Ascending aorta (tissue), 2 donors: ENCODE measurements around the gene DCHS1. TPM values are rescaled to one million over a fixed set of nuclear protein-coding genes. Genes with fewer than 3 reads are reported as not detected.

Experiments
- DNase-seq, 2 donors: peaks; one replicate each; pipeline ENCODE4 v3.0.0-alpha.2; 2019; ENCODE audit warnings: low spot score in 2 of 2
- H3K27ac ChIP-seq, 2 donors: fragments of 200-600 bp; sonication (generic); one replicate each; pipeline ENCODE4 v1.5.1; 2016 to 2017; ENCODE audit warnings: mild to moderate bottlenecking in 1 of 2
- H3K27me3 ChIP-seq: fragments of 200-600 bp; sonication (generic); one replicate; pipeline ENCODE4 v1.5.1; 2017
- H3K36me3 ChIP-seq, 2 donors: fragments of 200-600 bp; sonication (generic); one replicate each; pipeline ENCODE4 v1.5.1; 2016
- H3K4me1 ChIP-seq, 2 donors: fragments of 200-600 bp; sonication (generic); one replicate each; pipeline ENCODE4 v1.5.1; 2016 to 2017; ENCODE audit warnings: mild to moderate bottlenecking in 1 of 2
- H3K4me3 ChIP-seq, 2 donors: fragments of 200-600 bp; sonication (generic); one replicate each; pipeline ENCODE4 v1.5.1; 2016 to 2017; ENCODE audit warnings: mild to moderate bottlenecking in 1 of 2
- H3K9me3 ChIP-seq, 2 donors: fragments of 200-600 bp; sonication (generic); one replicate each; pipeline ENCODE4 v1.5.1; 2016
- CTCF ChIP-seq, 3 experiments: fragments of 200-600 bp in 2 of 3; fragments of 450-650 bp in 1 of 3; sonication (generic) in 2 of 3; IDR thresholded peaks; one replicate each; pipeline ENCODE4 v1.5.1; 2016 to 2019; ENCODE audit warnings: antibody characterized with exemption in 3 of 3, mild to moderate bottlenecking in 1 of 3, moderate library complexity in 1 of 3
- intact Hi-C: fragments of 100-400 bp; cut with DNase I; formaldehyde crosslinking; loops from one replicate; pipeline ENCODE4 v1.15.1; 2023
- total RNA-seq: library from RNA; depleted of rRNA; stranded (reverse); fragments of >200 nt; gene quantifications from one replicate; pipeline ENCODE4 v1.1.0, GENCODE V29; 2016

The DCHS1 gene
- total RNA-seq, 1 donor from 2014 or later = 58.0 TPM

GRCh38 chr11:6623391-6624363 is 31.9 kb downstream of the DCHS1 start:
- no peak for DNase-seq
- intact Hi-C loops = no loop called here
- H3K27ac ChIP-seq = no peak overlapping the region

DNA sequence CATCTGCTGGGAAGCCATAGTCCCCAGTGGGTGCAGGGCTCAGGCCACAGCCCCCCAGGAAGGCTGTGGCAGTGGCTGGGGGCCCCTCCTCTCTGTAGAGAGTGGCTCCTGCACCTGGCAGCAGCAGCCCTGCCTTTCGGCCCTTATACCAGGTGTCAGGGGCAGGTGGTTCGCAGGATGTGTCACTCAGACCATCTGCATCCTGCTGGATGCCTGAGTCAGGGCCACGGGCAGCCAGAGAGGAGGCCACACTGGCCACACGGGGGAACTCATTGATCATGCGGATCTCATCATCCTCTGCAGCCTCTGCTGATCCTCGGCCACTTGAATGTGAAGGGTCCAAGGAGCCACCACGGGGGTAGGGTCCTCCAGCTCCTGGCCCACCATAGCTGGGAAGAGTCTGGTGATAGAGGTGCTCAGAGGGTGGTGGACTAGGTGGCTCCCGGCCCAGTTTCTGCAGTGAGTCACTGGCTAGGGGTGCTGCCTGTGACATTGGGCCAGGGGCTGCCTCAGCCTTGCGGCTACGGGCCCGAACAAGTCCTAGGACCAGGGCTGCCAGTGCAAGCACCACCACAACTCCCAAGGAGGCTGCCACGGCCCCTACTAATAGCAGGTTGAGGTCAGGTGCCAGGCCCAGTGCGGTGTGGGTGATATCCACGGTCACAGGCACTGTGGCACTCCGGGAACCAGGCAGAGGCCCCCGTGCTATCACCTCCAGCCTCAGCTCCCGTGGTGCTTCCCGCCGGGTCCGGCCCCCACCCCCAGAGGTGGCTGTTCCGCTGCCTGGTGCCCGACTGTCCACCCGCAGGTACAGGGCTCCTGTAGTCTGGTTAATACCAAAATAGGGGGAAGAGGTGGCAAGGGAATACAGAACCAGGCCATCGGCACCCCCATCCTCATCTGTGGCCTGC is 33.1 kb downstream of the DCHS1 start:
- H3K4me1 ChIP-seq = peaks cover 3 to 14% of the 10 kb centered on the region in 2 donors
- H3K9me3 ChIP-seq = no peaks in the 10 kb centered on the region
- no peak overlapping the region for H3K4me3 ChIP-seq
- intact Hi-C loops = no loop called here
- H3K27ac ChIP-seq = no peak overlapping the region
- peaks cover 35 to 47% of the 10 kb centered on the region in 2 donors for H3K36me3 ChIP-seq
- no peak for TF ChIP-seq CTCF (IDR thresholded peaks at IDR 0.05)
- DNase-seq = no peak
- no peaks in the 10 kb centered on the region for H3K27me3 ChIP-seq

More at GRCh38 chr11:6623391-6624363, 31.9 kb downstream of the DCHS1 start:
- H3K9me3 ChIP-seq = no peaks in the 10 kb centered on the region
- H3K27me3 ChIP-seq = no peaks in the 10 kb centered on the region
- no peak overlapping the region for H3K4me3 ChIP-seq
- peaks cover 0 to 5% of the 10 kb centered on the region in 2 donors for H3K4me1 ChIP-seq
- TF ChIP-seq CTCF (IDR thresholded peaks at IDR 0.05) = no peak
- peaks cover 43 to 51% of the 10 kb centered on the region in 2 donors for H3K36me3 ChIP-seq

DNA sequence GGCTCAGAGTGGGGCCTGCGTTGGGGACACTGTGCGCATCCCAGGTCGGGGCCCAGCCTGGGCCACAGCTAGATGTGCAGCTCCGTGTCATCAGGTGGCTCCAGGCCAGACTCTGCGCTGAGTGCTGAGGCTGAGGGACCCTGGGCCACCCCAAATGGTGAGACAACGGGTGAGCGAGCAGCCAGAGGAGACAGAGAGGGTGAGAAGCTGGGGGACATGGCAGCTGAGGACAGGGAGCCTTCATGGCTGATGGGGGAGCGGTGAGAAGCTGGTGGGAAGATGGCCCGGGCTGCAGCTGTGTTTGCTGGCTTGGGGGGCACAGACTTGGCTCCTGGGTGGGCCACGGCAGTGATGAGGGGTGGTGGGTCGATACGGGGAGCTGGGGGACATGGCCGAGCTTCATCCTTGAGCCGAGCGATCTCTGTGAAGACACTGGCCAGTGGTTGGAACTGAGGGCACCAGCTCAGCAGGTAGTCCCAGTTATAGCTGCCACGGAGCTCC is 33.8 kb downstream of the DCHS1 start:
- Histone ChIP-seq H3K4me3 (no peak overlapping the region), H3K4me1 (peaks cover 3 to 17% of the 10 kb centered on the region in 2 donors), H3K36me3 (peaks cover 28 to 39% of the 10 kb centered on the region in 2 donors), H3K9me3 (no peaks in the 10 kb centered on the region), H3K27ac (no peak overlapping the region), H3K27me3 (no peaks in the 10 kb centered on the region)
- intact Hi-C loops = no loop called here
- no peak for TF ChIP-seq CTCF (IDR thresholded peaks at IDR 0.05)
- no peak for DNase-seq

DNA sequence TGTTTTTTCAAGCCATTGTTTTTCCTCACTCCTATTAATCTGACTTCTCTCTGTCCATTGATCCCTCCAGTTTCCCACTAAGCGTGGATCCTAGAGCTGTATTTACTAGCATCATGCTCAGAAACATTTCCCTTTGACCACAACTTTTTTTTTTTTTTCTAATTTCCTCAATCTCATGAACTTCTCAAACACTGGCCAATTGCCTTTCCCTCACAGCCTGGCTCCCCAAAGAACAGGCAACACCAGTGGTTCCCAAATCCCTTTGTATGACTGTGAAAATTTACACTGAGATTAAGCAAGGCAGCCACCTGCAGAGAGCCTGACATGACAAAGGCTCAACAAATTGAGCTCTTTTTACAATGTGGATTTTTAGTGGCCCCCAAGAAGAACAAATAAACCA is 35.0 kb downstream of the DCHS1 start:
- H3K27me3 ChIP-seq = no peaks in the 10 kb centered on the region
- no peak overlapping the region for H3K4me3 ChIP-seq
- peaks cover 18 to 34% of the 10 kb centered on the region in 2 donors for H3K36me3 ChIP-seq
- TF ChIP-seq CTCF (IDR thresholded peaks at IDR 0.05) = no peak
- peaks cover 3 to 17% of the 10 kb centered on the region in 2 donors for H3K4me1 ChIP-seq
- no peaks in the 10 kb centered on the region for H3K9me3 ChIP-seq
- H3K27ac ChIP-seq = no peak overlapping the region
- intact Hi-C loops = no loop called here
- no peak for DNase-seq

DNA sequence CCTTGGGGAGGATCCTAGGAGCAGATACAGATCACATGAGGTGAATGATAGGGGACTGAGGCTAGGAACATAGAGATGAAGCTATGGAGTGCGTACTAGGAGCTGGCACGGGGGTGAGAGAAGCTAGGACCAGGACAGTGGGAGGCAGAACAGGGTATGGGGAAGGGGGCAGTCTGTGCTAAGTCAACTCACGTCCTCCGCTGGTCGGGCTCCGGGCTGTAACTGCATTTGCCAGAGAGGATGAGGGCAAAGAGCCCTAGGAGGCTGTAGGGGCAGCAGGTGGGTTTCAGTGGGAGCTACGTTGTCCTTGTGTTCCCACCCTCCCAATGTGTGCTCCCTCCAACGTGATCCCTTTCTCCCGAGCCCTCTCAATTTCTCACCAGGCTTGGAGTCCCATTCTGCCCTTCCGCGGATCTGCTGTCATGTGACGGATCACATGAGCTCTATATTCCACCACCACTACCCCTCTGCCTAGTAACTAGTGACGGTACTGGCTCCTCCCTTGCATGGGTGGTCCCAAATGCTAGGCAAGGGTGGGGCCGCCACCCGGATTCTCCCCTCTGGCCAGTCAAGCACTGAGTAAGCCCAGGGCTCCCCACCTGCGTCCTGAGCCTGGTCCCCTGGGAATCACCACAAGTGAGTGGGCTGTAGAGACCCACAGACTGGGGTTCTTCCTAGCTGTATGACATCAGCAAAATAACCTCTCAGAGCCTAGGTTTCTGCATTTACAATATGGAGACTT is 36.4 kb downstream of the DCHS1 start, which contains the start of gene TPP1:
TSS of gene TPP1 (minus strand) at position 419 of the 742 bp plus-strand sequence. CDS start at position 397, 22 bp downstream.
- H3K9me3 ChIP-seq = no peaks in the 10 kb centered on the region
- peaks cover 3 to 17% of the 10 kb centered on the region in 2 donors for H3K4me1 ChIP-seq
- no peak for TF ChIP-seq CTCF (IDR thresholded peaks at IDR 0.05)
- intact Hi-C loops = loop anchor here (1.0 kb wide), 1 partner anchor 64 kb away; the partner anchor contains the start of gene MRPL17
- H3K4me3 ChIP-seq = peak within 1 kb of the TSS; percentile 69 to 76
- peak; percentile 92 to 99 for DNase-seq
- peak within 1 kb of the TSS; percentile 81 to 82 for H3K27ac ChIP-seq
- H3K27me3 ChIP-seq = no peaks in the 10 kb centered on the region
- H3K36me3 ChIP-seq = peaks cover 13 to 30% of the 10 kb centered on the region in 2 donors
